Activated naive CD4-positive, alpha-beta T cell (primary cell): ENCODE results near the gene DIDO1.
A peak's percentile ranks its signal among the peaks of the same experiment; 100 is the strongest.

Source experiments
- DNase-seq, 4 experiments: peaks; one replicate each; lab custom pipeline; 2025; lab: John Stamatoyannopoulos, UW

DIDO1 gene

DNA sequence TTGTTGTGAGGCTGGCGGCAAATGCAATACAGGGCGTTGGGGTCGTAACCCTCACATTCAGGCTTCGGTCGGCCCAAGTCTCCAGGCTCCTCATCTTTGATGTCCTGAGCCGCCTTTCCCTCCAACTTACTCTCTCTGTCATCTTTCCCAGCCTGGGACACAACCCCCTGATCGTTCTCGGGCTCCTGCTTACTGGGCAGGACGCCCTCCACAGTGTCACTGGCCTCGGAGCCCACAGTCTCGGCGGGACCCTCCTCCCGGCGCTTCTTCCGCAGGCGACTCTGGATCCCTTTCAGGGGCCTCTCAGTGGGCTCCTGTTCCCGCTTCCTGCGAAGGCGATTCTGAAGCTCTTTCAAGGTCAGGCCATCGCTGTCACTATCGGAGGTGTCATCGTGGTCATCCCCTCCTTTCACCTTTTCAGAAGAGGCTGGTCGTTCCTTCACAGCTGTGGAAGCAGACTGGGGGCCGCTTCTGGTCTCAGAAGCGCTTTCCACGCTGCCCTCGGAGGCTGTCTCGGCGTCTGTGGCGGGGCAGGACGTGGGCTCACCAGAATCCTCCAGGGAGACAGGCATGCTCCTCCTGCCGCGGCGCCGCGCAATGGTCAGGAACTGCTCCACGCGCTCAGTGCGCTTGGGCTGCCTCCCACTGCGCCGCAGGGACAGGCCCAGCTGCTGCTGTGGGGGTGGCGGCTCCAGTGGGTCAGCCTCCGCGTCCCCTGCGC lies 15.4 kb downstream of the DIDO1 start:
- no peak for DNase-seq

DNA sequence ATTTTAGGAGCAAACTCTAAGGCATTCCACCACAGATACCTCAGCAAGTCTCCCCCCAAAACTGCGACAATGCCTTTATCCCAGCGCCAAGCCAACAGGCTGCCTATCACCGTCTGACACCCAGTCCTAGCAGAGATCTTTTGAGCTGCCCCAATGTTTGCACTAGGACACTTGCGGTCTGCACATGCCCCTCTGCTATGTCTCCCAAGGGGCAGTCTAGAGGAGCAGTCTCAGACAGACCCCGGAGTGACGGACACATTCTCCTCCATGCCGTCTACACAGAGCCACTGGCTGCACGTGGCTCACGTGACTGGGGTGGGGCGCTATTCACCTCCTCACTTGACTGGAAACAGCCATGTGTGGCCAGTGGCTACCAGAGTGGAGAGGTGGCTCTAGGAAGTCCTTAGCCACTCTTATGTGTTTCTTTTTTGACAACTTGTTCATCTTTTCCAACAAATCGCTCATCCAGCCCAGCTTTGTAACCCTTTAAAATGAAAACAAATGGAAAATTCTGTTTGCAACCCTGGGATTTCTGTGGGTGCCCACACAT lies 16.0 kb downstream of the DIDO1 start:
- no peak for DNase-seq

DNA sequence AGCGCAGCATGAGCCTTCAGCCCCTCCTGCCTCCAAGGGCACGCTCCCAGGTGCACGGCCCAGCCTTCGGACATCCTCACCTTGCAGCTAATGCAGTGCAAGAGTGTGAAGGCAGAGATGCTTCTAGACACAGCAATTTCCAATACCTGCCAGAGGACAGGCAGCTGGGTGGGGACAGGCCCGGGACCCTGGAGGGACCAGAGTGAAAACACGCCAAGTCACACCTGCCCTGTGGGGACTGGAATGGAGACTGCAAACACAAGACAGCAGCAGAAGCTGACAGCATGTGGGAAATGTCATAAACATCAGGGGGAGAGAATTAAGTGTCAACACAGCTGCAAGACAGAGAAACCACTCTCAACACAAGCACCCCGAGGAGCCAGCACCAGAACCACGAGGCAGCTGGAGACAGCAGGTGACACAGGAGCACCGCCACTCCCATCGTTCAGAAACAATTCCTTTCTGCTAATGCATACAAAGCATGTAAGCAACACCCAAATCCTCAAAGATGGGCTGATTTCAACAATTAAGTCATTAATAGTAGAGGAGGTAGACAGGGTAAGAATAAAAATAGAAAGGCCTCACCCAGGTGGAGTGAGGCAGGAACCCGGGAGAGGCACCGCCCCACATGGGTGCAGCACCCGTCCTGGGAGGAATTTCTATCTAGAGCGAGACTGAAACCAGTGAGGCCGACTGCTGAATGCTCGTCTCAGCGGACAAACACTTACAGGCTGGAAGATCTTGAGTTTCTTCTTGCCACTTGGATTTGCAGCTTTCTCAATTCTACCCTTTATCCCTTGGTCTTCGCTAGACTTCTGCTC lies 17.1 kb downstream of the DIDO1 start:
- no peak for DNase-seq

DNA sequence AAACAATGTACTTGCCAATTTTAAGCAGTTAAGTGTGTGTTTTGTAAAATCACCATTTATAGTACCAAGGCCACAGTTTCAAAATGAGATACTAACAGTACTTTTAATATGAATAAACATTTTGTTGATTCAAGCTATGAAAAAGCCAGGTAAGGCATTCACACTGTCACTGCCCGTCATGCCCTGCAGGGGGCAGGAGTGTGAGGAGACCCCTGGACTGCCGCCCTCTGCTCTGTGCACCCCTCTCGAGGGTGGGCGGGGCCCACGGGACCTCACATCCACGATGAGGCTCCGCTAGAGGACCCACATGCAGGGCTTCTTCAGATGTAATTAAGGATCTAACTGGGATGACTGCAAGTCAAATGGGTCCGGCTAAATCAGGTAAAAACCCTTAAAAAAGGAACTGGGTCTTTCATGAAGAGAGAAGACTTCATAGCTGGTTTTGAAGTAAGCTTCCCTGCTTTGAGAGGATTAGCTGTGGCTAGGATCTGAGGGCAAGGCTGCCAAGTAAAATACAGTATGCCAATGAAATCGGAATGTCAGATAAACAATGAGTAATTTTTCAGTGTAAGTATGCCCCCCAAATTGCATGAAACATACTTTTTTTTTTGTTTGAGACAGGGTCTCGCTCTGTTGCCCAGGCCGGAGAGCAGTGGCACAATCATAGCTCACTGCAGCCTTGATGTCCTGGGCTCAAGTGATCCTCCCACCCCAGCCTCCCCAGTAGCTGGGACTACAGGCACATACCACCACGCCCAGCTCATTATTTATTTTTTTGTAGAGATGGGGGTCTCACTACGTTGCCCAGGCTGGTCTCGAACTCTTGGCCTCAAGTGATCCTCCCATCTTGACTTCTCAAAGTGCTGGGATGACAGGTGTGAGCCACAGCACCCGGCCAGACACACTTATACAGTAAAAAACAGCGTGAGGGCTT lies 18.7 kb downstream of the DIDO1 start:
- peak in 1 of 4 experiments; percentile 12 for DNase-seq

DNA sequence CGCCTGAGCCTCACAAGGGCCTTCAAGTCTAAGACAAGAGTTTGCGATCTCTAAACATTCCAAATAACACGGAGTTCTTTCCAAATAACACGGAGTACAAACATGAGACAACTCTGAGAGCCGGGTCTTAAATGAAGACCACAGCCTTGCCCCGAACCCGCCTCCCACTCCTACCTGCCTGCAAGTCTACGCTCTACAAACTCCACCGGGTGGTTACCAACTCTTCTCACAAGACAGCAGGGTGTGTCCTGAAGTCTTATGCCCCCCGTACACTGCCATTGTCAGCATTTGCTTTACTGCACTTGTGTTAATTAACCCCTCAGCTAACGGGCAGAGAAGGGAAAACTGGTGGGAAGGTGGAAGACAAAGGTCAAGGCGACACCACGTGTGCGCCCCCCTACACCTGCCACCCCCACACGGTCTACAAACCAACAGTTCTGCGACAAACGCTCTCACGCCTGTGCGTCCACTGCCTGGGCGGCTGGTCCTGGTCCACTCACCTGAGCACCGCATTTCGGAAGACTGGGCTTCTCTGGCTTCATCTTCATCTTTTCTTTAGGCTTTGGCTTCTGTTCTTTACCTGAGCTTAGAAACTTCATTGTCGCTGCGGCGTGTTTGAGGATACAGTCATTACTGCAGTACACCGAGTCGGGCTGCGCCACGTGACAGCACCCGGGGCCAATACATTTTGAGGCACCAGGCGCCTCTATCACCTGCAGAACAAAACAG lies 19.5 kb downstream of the DIDO1 start:
- no peak for DNase-seq

DNA sequence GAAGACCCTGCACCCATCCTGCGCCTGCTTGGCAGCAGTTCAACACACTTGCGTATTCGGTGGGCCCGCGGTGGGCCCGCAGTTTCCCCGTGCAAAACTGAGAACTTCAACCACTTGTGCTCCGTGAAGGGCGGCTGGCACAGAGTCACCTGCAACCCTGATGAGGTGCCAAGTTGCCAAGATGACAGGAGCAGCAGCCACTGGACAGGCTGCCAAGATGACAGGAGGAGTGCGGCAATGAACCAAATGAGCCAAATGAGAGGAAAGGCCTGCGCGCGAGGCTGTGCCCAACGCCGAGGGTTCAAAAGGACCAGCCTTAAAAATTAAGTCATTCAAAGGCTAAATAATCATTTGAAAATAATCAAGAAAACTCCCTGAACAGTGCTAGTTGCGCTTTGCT lies 20.1 kb downstream of the DIDO1 start:
- DNase-seq: no peak

DNA sequence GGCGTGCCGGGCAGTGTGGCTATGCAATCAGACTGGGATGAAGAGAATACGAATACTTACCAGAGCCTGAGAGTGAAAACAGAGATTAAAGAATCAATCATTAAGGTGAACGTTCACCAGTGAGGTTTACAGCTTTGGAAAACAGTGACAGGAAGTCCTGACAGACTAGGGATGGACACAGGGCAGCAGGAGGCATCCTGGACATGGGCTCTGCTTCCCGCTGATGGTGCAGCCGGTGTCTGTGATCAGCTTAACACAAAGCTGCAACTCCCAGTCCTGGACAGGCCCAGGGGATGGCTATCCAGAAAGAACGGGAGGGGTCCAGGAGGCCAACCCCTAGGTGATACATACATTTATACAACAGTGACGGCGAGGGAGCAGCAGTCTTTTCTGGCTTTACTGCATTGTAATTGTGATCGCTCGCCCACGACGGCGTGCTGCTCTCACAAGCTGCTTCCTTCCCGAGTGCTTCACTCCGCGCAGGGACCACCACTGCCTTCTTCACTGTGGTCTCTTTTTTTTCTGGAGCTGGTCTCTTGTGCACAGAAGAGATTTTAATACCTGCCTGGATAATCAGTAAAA lies 20.7 kb downstream of the DIDO1 start:
- DNase-seq: no peak

DNA sequence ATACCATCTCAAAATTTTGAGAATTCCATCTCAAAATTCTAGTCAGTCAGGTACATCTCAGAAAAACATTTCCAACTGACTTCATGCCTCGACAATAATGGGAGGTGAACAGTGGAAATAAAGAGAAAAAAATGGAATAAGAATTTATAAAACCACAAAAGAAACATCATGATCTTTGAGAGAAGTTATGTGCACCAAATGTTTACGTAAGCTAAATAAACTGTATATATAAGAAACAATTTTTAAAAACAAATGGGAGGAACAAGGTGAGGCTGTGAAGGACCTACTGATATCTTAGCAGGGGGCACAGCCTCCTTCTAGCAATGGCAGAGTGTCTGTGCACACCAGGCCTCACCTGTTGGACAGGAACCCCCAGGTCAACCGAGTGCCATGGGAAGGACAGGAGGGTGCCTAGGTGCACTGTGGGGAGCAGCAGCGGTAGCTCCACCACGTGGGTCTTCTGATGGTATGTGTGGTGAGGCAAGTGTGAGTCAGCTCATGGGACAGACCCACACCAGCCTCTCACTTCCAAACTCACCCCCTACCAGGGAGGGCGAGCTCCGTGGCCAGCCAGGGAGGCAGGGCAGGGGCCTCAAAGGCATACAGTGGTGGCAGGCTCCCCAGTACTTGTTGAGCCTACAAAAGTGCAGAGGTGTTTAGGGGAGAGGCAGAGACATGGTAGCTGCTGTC lies 23.2 kb downstream of the DIDO1 start:
- no peak for DNase-seq

DNA sequence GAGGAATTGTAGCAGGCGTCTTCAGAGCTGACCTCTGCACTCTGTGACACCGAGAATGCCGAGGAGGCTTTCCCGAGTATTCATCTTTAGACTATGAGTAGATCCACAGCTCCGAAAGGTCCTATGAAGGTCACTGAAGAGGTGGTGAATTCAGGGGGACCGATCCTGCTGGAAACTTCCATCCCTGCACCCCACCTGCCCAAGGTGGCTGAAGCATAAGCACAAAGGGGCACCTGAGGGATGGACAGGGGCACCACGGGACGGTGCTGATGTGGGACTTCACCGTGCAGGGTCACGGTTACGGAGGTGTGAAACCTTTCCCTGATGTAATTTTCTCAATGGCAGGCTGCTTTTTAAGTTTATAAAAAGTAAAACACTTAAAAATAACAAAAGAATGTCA lies 24.4 kb downstream of the DIDO1 start:
- no peak for DNase-seq

DNA sequence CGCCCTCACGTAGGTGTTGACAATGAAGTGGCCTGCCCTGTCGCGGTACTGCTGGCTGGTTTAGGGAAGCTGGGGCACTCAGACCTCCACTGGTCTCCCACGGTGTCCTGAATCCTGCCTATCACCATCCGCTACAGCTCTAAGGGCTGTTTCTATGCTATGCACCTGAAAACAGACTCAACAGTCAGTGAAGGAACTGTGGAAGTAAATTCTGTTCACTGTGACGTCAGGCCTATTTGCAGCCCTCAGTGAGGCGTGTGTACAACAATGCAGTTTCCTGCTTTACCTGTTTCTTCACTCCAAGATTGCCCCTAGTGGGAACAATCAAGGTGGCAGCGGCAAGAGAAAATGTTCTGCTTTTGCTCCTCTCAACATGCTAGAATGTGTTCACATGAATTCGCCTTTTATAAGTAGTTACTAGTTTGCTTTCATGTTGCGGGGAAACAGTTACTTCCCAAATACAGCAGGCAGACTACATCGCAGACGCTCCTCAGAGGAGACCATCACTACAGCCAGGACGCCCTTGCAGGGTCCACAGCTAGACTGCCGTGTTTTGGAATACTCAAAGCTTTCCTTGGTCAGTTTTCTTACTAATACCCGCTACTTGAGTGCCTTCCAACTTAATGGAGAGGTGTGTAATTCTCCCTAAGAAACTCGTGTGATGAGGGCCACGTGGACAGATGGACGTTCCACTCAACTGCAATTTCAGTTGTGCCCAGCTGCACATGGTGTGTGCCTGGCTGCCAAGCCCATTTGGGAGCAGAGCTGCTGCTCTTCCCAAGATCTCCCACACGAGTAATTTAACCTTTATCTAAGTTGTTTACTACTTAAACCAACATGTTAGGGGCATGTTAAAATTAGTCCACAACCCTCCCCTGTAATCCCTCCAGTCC lies 25.4 kb downstream of the DIDO1 start:
- DNase-seq: no peak

DNA sequence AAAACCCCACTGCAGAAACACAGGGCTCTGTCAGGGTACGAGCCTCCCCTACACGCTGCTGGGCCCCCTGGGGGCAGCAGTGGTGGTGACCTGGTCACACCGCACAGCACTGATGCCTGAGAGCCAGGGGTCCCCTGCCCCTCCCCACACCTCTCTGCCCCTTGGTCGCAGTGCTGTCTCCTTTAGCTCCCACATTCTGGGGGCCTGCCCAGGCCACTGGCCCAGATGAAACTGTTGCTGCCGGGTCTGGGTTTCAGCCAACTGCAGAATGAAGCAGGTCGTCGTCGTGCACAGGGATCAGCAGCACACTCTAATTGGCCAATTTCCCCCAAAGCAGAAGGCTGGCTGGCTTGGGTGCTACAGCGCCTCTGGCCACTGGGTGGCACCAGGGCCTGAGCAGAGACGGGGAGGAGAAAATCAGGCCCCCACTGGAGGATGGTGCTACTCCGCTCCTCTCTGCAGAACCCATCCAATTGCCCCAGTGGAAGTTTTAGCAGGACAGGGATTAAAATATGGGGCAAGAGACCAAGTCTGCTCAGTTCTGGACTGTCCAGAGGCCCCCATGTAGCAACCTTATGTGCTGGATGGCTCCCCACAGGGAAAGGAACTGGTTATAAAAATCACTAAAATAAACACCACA lies 26.1 kb downstream of the DIDO1 start:
- peak; percentile 28 to 70 (median 49) for DNase-seq

DNA sequence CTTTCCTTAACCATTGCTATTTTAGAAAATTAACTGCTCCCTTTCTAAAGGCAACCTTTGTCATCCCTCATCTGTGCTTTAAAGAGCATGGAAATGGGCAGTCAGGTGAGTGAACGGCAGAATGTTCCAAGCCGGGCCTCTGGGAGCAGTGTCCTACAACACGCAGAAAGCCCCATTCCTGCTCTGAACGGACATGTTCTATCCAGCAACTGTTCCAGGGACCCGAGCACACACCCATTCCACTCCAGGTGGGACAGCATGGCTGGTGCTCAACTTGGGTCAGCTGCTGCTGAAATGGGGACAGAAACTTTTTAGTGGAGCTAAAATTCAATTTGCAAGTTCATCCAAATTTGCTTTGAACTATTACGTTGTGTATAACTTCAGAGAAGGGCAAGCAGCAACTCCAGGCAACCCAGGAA lies 26.7 kb downstream of the DIDO1 start:
- DNase-seq: no peak

DNA sequence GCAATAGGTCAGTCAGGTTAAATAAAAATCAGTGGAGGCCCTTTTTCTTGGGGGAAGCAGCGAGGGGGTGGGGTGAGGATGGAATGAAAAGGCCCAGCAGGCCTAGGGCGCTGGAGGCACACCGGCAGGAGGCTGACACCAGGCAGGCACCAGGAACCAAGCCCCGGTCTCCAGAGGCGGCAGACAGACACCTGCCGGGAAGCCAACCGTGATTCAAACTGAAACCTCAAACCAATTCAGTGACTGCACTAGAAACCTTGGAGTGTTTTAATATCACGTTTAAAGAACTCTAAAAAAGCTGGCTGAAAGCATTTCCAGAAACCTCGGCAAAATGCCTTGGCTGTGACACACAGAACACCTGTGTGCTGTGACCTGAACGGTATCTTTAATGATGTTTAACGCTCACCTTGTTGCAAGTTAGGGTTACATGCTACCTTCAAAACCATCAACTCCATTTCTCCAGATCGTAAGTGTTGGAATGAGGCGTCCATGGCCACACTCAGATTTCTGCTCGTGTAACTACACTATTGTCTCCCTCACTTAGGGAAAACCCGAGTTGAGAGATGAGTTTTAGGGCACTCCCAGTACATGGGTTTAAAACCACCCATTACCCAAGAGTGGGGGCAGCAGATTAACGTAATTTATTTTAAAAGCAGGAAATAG lies 27.2 kb downstream of the DIDO1 start:
- DNase-seq: no peak

DNA sequence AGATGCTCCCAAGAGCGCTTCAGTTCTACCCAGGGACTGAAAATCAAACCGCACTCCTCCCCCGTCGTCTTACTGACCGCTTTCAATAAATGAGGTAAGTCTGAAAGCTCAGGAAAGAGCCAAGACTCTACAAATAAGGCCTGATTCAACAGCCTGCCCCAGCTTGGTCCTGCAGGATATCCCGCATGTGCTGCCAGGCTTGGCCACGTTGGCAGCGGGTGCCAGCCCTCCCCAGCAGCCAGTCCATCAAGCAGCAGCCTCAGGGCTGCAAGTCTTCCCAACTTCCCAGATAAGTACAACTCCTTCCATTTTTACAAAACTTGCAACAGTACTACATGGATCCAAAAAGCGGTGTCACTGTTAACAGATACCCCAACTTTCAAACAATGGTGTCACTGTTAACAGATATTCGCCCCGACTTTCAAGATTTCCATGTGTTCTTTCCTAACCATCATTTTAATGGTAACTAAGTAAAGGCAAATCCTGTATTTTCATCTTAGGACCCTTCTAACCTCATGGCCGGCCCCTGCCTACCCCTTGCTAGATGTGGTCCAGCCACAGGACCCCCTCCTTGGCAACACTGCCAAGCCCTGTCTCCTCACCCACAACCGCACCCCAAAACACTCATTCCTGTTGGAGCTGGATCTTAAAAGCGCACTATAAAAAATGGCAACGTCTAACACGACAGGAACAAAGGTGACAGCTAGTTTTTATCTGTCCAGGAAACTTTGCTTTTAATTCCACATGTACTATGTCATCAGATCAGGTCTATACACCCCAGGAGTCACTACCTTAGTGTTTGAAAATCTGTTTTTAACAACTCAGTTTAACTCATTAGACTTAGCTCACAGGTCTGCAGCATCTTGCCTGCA lies 28.0 kb downstream of the DIDO1 start:
- no peak for DNase-seq

DNA sequence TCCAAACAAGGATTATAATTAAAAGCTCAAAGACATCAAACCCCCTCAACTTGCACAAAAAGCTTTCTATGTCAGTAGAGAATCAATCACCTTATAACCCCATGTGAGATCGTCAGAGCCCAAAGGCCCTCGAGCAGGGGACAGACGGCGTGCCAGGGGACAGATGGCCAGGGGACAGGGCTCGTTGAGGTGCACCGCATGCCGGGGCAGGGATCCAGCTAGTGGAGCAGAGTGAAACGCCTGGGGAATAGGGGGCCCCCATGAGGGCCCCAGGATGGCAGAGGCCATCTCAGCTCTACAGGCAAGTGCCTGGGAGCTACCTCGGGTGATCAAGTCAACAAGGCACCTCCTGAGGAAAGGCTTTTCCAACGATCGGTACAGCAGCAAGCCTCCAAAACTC lies 28.6 kb downstream of the DIDO1 start:
- DNase-seq: no peak

DNA sequence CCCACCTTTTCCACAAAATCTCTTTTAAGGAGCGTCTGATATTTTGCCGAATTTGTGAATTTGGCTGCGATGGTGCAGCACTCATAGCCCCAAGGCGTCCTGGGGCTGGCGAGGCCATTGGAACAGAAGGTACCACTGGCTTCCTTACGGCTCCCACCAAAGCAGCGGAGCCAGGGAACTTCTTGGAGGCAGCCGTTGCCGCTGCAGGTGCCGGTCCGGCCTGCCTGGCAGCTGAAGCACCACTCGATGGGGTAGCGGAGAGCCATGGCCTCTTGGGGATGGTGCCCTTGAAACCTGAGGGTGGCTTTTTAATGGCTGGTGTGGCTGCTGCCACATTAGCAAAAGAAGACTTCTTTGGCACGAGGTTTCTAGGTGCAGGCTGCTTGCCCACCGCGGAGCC lies 29.8 kb downstream of the DIDO1 start:
- no peak for DNase-seq

DNA sequence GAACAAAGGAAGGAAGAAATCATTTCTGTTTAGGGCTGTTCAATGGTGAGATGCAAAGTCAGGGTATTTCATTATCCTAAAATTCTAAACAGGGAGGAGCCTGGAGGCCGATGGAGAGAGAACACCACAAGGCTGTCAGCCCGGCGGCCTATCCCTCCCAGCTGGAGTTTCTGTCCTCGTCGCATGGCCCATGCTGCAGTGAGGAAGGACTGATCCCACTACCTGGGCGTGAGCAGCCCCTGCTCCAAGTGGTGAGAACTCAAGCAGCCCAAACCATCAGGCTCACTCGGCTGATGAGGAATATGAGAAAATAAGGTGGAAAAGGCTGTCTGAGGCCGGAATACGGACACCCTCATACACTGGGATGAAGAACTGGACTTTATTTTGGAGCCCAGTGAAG lies 30.8 kb downstream of the DIDO1 start:
- no peak for DNase-seq
